HG02870 (cell line): ENCODE data around the gene ERFL.

ENCODE experiments used
- ATAC-seq: cut with Tn5 transposase; IDR thresholded peaks from one replicate; pipeline ENCODE4 v1.9.1; 2021; ENCODE audit warnings: mild to moderate bottlenecking, moderate library complexity; ENCODE audit not compliant: unreplicated experiment

The ERFL gene

DNA sequence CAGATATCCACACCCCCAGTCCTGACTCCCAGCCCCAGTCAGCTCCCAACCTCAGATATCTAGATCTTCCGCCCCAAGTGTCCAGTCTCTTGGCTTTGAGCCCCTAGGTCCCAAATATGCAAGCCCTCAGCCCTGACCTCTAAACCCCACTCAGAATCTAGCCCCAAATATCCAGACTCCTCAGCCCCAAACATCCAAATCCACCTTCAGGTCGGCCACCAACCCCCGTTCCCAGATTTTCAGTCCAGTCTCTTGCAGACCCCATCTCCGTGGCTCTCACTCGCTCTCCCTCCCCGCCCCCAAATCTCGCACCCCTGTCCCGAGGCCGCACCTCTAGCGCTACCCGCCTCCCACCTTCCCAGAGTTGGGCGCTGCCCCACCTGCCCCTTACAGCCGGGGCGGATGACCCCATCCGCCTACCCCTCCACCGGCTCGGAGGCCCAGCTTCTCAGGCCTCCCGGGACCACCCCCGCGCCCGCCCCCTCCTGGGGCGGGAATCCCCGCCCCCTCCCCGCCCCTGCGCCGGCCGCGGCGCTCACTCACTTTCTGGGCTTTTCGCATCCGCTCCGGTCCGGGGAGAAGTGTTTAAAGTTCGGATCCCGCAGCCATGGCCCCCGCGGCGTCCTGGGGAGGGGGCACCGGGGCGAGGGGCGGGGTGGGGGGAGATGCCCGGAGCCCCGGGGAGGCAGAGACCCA, 604 bp downstream of the ERFL start:
- no peak for ATAC-seq

DNA sequence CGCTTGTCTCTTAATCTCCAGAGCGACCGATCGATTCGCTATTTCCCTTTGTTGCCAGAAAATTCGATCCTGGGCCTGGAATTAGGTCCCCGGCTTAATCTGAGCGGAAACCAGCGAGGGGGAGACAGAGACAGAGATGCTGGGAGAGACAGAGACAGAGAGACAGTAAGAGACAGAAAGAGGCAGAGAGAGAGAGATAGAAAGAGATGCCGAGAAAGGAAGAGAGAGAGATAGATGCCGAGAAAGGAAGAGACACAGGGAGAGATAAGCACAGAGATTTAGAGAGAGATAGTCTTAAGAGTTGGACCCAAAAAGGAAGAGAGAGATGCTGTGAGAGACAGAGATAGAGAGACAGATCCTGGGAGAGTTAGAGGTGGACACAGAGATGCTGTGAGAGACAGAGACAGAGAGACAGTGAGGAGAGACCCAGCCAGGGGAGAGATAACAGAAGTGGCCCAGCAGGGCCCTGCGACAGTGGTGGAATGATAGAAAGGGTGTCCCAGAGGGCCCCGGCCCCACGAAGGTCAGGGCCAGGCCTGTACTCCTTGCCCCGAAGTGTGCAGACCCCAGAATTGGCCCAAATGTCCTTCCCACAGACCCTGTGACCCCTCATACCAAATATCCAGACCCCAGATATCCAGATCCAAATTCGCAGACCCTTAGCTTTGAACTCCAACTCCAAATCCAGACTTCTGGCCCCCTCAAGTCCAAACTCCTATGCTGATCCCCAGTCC, 1.3 kb downstream of the ERFL start:
- ATAC-seq: no peak

DNA sequence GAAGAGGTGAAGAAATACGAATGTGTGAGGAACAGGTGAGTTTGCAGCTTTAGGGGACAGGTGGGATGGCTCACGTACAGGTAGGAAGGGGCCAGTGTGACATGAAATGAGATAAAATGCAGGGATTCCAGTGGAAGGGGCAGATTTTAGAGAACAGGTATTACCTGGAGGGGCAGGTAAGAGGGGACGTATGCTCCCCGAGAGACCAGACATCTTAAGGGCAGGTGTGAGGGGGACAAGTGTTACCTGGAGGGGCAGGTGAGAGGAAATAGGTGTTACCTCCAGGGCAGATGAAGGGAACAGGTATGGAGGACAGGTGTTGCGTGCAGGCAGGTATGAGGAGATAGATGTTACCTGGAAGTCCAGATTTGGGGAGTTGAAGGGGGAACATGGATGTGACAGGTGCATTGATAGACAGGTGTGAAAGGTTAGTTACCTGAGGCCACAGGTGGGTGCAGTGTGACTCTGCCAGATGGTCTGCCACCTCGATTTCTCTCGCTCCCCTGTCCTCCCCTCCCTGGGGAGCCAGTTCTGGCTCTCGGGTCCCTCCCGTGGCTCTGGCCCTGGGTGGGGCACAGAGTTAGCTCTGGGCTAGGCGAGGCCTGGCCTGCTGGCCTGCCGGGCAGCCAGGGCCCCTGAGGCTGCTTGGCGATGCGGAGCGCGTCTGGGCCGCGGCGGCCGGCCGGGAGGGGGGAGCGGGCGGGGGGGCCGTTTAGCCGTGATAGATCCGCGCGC, 2.1 kb downstream of the ERFL start:
- no peak for ATAC-seq

GRCh38 chr19:41925208-41926003, 2.8 kb downstream of the ERFL start:
- ATAC-seq: no peak

- no peak for ATAC-seq
Observed at GRCh38 chr19:41924151-41925145, 3.8 kb downstream of the ERFL start.

GRCh38 chr19:41923045-41923788, 5.0 kb downstream of the ERFL start:
- no peak for ATAC-seq

- ATAC-seq: no peak
Observed at GRCh38 chr19:41922585-41922984, 5.7 kb downstream of the ERFL start.

- ATAC-seq: no peak
Observed at GRCh38 chr19:41921577-41922576, 6.4 kb downstream of the ERFL start.

GRCh38 chr19:41920882-41921576, 7.2 kb downstream of the ERFL start:
- ATAC-seq: no peak

DNA sequence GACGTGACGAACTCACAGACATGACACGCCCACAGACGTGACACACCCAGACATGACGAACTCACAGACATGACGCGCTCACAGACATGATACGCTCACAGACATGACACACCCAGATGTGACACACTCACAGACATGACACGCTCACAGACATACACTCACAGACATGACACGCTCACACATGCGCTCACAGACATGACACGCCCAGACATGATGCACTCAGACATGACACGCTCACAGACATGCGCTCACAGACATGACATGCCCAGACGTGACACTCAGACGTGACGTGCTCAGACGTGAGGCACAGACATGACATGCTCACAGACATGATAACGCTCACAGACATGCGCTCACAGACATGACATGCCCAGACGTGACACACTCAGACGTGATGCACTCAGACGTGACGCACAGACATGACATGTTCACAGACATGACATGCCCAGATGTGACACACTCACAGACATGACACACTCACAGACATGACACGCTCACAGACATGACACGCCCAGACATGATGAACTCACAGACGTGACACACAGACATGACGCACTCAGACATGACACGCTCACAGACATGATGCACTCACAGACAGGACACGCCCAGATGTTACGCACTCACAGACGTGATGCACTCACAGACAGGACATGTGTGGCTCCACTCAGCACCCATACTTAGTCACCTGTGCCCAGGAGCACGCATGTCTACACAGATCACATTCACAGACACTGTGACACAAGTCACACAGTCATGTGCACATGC, 8.1 kb downstream of the ERFL start:
- no peak for ATAC-seq

GRCh38 chr19:41918653-41919244, 9.5 kb downstream of the ERFL start:
- no peak for ATAC-seq

DNA sequence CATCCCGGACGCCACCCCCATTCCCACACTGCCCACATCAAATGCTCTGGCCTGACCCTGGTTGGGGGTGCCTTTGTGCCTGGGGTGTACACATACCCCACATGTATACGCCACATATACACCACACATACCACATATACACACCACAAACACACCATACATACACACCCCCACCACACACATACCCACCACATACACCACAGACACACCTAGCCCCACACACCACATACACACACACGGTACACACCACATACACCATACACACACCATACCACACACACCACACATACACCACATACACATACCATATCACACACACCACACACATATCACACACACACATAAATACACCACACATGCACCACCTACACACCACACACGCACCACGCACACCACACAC, 10.2 kb downstream of the ERFL start:
- no peak for ATAC-seq

DNA sequence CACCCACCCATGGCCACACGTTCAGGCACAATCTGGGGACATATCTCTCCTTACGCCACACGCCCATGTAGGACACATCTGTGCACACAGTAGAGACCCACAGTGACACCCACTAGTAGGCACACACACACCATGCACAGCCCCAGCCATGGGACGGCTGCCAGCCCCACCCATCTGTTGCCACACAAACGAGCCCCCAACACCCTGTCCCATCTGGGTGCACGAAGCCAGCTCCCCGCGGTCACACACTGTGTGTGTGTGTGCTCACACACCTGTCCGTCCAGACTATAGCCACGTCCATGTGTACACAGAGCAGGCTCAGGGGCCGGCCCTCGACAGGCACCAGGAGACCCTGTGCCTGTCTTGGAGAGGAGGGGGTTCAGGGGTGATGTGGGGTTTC, 10.6 kb downstream of the ERFL start:
- no peak for ATAC-seq

GRCh38 chr19:41915776-41916414, 12.4 kb downstream of the ERFL start:
- ATAC-seq: no peak

DNA sequence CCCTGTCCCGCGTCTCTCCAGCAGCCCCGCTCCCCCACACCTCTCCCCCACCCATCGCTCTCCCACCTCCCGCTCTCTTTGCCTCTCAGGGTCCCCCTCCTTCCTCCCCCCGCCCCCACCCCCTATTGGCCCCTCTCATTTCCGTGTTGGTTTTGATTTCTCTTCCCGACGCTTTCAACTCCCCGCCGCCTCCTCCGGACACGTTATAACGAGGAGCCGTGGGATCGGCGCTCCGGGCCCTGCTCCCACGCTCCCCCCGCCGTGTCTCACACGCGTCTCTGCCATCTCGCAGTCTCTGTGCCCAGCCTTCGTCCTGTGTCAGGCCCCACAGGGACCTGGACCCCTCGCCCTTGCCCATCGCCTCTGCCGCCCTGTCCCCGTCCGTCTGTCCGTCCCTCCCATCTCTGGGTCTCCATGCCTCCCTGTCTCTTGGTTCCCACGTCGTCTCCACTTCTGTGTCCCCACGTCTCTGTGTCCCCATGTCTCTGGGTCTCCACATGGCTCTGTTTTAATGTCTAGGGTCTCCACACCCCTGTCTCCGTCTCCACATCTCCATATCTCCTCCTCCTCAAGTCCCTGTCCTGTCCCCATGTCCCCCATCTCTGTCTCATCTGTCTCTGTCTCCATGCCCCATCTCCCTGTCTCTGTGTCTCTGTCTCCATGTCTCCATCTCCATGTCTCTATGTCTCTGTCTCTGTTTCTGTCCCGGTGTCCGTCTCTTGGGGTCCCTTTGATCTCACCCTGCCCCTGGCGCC, 13.1 kb downstream of the ERFL start:
- no peak for ATAC-seq
